Measurements from ENCODE around the gene IDI1.

DNA sequence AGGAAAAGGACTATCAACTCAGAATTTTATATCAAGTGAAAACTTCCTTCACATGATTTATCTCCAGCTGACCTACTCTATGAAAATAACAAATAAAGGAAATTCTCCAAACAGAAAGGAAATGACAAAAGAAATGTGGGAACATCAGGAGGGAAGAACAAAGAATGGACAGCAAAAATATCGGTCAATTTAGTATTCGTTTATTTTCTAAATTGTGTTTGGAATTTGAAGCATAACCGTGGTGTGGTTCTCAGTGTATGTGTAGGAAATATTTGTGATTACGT, 16.0 kb upstream of the IDI1 start:
- TF ChIP-seq, protein P1, sequence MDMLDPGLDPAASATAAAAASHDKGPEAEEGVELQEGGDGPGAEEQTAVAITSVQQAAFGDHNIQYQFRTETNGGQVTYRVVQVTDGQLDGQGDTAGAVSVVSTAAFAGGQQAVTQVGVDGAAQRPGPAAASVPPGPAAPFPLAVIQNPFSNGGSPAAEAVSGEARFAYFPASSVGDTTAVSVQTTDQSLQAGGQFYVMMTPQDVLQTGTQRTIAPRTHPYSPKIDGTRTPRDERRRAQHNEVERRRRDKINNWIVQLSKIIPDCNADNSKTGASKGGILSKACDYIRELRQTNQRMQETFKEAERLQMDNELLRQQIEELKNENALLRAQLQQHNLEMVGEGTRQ (CRISPR knock-in tag; IDR thresholded peaks at IDR 0.05): no peak
- TF ChIP-seq, protein P2, sequence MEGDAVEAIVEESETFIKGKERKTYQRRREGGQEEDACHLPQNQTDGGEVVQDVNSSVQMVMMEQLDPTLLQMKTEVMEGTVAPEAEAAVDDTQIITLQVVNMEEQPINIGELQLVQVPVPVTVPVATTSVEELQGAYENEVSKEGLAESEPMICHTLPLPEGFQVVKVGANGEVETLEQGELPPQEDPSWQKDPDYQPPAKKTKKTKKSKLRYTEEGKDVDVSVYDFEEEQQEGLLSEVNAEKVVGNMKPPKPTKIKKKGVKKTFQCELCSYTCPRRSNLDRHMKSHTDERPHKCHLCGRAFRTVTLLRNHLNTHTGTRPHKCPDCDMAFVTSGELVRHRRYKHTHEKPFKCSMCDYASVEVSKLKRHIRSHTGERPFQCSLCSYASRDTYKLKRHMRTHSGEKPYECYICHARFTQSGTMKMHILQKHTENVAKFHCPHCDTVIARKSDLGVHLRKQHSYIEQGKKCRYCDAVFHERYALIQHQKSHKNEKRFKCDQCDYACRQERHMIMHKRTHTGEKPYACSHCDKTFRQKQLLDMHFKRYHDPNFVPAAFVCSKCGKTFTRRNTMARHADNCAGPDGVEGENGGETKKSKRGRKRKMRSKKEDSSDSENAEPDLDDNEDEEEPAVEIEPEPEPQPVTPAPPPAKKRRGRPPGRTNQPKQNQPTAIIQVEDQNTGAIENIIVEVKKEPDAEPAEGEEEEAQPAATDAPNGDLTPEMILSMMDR (IDR thresholded peaks at IDR 0.05): no peak
- TF ChIP-seq, protein P3, sequence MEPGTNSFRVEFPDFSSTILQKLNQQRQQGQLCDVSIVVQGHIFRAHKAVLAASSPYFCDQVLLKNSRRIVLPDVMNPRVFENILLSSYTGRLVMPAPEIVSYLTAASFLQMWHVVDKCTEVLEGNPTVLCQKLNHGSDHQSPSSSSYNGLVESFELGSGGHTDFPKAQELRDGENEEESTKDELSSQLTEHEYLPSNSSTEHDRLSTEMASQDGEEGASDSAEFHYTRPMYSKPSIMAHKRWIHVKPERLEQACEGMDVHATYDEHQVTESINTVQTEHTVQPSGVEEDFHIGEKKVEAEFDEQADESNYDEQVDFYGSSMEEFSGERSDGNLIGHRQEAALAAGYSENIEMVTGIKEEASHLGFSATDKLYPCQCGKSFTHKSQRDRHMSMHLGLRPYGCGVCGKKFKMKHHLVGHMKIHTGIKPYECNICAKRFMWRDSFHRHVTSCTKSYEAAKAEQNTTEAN (CRISPR knock-in tag; IDR thresholded peaks at IDR 0.05): no peak
- TF ChIP-seq, protein P4, sequence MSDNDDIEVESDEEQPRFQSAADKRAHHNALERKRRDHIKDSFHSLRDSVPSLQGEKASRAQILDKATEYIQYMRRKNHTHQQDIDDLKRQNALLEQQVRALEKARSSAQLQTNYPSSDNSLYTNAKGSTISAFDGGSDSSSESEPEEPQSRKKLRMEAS (CRISPR knock-in tag; IDR thresholded peaks at IDR 0.05): no peak
- no peak for TF ChIP-seq CREM (CRISPR knock-in tag; IDR thresholded peaks at IDR 0.05)
- TF ChIP-seq, protein P5, sequence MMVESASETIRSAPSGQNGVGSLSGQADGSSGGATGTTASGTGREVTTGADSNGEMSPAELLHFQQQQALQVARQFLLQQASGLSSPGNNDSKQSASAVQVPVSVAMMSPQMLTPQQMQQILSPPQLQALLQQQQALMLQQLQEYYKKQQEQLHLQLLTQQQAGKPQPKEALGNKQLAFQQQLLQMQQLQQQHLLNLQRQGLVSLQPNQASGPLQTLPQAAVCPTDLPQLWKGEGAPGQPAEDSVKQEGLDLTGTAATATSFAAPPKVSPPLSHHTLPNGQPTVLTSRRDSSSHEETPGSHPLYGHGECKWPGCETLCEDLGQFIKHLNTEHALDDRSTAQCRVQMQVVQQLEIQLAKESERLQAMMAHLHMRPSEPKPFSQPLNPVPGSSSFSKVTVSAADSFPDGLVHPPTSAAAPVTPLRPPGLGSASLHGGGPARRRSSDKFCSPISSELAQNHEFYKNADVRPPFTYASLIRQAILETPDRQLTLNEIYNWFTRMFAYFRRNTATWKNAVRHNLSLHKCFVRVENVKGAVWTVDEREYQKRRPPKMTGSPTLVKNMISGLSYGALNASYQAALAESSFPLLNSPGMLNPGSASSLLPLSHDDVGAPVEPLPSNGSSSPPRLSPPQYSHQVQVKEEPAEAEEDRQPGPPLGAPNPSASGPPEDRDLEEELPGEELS (CRISPR knock-in tag; IDR thresholded peaks at IDR 0.05): no peak
- TF ChIP-seq, protein P6, sequence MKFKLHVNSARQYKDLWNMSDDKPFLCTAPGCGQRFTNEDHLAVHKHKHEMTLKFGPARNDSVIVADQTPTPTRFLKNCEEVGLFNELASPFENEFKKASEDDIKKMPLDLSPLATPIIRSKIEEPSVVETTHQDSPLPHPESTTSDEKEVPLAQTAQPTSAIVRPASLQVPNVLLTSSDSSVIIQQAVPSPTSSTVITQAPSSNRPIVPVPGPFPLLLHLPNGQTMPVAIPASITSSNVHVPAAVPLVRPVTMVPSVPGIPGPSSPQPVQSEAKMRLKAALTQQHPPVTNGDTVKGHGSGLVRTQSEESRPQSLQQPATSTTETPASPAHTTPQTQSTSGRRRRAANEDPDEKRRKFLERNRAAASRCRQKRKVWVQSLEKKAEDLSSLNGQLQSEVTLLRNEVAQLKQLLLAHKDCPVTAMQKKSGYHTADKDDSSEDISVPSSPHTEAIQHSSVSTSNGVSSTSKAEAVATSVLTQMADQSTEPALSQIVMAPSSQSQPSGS (CRISPR knock-in tag; IDR thresholded peaks at IDR 0.05; ENCODE audit: borderline replicate concordance, low read depth): no peak
- TF ChIP-seq, protein P7, sequence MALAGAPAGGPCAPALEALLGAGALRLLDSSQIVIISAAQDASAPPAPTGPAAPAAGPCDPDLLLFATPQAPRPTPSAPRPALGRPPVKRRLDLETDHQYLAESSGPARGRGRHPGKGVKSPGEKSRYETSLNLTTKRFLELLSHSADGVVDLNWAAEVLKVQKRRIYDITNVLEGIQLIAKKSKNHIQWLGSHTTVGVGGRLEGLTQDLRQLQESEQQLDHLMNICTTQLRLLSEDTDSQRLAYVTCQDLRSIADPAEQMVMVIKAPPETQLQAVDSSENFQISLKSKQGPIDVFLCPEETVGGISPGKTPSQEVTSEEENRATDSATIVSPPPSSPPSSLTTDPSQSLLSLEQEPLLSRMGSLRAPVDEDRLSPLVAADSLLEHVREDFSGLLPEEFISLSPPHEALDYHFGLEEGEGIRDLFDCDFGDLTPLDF (CRISPR knock-in tag; IDR thresholded peaks at IDR 0.05): no peak
- TF ChIP-seq RELA (CRISPR knock-in tag; IDR thresholded peaks at IDR 0.05; ENCODE audit: borderline replicate concordance): no peak
- TF ChIP-seq, protein P8, sequence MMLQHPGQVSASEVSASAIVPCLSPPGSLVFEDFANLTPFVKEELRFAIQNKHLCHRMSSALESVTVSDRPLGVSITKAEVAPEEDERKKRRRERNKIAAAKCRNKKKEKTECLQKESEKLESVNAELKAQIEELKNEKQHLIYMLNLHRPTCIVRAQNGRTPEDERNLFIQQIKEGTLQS (CRISPR knock-in tag; conservative IDR thresholded peaks at IDR 0.05): no peak
- TF ChIP-seq TP53 (CRISPR knock-in tag; IDR thresholded peaks at IDR 0.05): no peak
